Measurements from ENCODE around the gene DYNC1H1.

GRCh38 chr14:102028733-102029132 is 64.4 kb downstream of the DYNC1H1 start:
- TF ChIP-seq, protein P1, sequence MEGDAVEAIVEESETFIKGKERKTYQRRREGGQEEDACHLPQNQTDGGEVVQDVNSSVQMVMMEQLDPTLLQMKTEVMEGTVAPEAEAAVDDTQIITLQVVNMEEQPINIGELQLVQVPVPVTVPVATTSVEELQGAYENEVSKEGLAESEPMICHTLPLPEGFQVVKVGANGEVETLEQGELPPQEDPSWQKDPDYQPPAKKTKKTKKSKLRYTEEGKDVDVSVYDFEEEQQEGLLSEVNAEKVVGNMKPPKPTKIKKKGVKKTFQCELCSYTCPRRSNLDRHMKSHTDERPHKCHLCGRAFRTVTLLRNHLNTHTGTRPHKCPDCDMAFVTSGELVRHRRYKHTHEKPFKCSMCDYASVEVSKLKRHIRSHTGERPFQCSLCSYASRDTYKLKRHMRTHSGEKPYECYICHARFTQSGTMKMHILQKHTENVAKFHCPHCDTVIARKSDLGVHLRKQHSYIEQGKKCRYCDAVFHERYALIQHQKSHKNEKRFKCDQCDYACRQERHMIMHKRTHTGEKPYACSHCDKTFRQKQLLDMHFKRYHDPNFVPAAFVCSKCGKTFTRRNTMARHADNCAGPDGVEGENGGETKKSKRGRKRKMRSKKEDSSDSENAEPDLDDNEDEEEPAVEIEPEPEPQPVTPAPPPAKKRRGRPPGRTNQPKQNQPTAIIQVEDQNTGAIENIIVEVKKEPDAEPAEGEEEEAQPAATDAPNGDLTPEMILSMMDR (optimal IDR thresholded peaks at IDR 0.05 in 1 of 3, IDR thresholded peaks at IDR 0.05 in 1 of 3, conservative IDR thresholded peaks at IDR 0.05 in 1 of 3; ENCODE audit: extremely low read depth in 1 of 3, insufficient read depth in 2 of 3, low read length in 3 of 3), result no peak
- TF ChIP-seq EZH2 (IDR thresholded peaks at IDR 0.05; ENCODE audit: low read length), result no peak
